HEK293 (cell line): Measurements from ENCODE around the gene FSCN2.

Source experiments
- CTCF ChIA-PET: fragments of 350-600 bp; formaldehyde crosslinking; extraction: SDS; loops from one replicate; lab custom pipeline; 2021; ENCODE audit warnings: antibody characterized with exemption; lab: Yijun Ruan, JAX
- POLR2A ChIA-PET: fragments of 300-600 bp; formaldehyde crosslinking; extraction: SDS; loops from one replicate; lab custom pipeline; 2020; ENCODE audit warnings: antibody characterized with exemption, inconsistent platforms; lab: Yijun Ruan, JAX
- H3K27ac ChIP-seq: fragments of 200-500 bp; sonication (Bioruptor generic); 2 replicates; pipeline ENCODE4 v1.5.1; 2014; ENCODE audit warnings: low read depth, low read length, control low read depth, inconsistent platforms; ENCODE audit errors: extremely low read depth
- H3K36me3 ChIP-seq, 2 experiments: fragments of 200-500 bp in 1 of 2; sonication (Bioruptor generic) in 1 of 2; 1 replicate in 1 of 2; 2 replicates in 1 of 2; pipeline ENCODE4 v1.5.1; 2014 to 2017; ENCODE audit warnings: inconsistent platforms in 2 of 2, low read length in 2 of 2; ENCODE audit not compliant: control insufficient read depth in 2 of 2, insufficient read depth in 1 of 2
- H3K4me1 ChIP-seq: fragments of 200-500 bp; sonication (Bioruptor generic); 2 replicates; pipeline ENCODE4 v1.5.1; 2014; ENCODE audit warnings: mild to moderate bottlenecking, low read length, inconsistent platforms; ENCODE audit not compliant: control insufficient read depth, insufficient read depth
- H3K4me3 ChIP-seq: 2 replicates; pipeline ENCODE4 v1.5.1; 2011; ENCODE audit warnings: low read depth, mild to moderate bottlenecking, control low read depth, low read length, moderate library complexity
- H3K9me3 ChIP-seq: fragments of 200-500 bp; sonication (Bioruptor generic); 2 replicates; pipeline ENCODE4 v1.5.1; 2014; ENCODE audit warnings: low read depth, low read length, inconsistent platforms; ENCODE audit not compliant: control insufficient read depth, insufficient read depth
- AEBP2 ChIP-seq: fragments of 450-650 bp; formaldehyde crosslinking; IDR thresholded peaks from 2 replicates; pipeline ENCODE4 v1.5.1; 2016; ENCODE audit warnings: missing biosample characterization, missing genetic modification characterization, borderline replicate concordance
- CTCF ChIP-seq: fragments of 450-650 bp; formaldehyde crosslinking; IDR thresholded peaks from 2 replicates; pipeline ENCODE4 v1.5.1; 2016; ENCODE audit warnings: missing biosample characterization, missing genetic modification characterization
- GLI4 ChIP-seq: fragments of 450-650 bp; formaldehyde crosslinking; IDR thresholded peaks from 2 replicates; pipeline ENCODE4 v1.5.1; 2016; ENCODE audit warnings: missing biosample characterization, missing genetic modification characterization
- GLIS2 ChIP-seq: fragments of 450-650 bp; formaldehyde crosslinking; IDR thresholded peaks from 2 replicates; pipeline ENCODE4 v1.5.1; 2016; ENCODE audit warnings: missing biosample characterization, missing genetic modification characterization
- IKZF3 ChIP-seq: fragments of 450-650 bp; IDR thresholded peaks from 2 replicates; pipeline ENCODE4 v1.5.0; 2018; ENCODE audit warnings: missing biosample characterization, mild to moderate bottlenecking, missing genetic modification characterization, moderate library complexity
- KLF10 ChIP-seq: fragments of 450-650 bp; IDR thresholded peaks from 2 replicates; pipeline ENCODE4 v1.5.1; 2018; ENCODE audit warnings: missing biosample characterization, mild to moderate bottlenecking, missing genetic modification characterization
- KLF9 ChIP-seq: fragments of 450-650 bp; formaldehyde crosslinking; IDR thresholded peaks from 2 replicates; pipeline ENCODE4 v1.5.1; 2016; ENCODE audit warnings: missing biosample characterization, missing genetic modification characterization, low read depth
- MYNN ChIP-seq: fragments of 450-650 bp; formaldehyde crosslinking; IDR thresholded peaks from 2 replicates; pipeline ENCODE4 v1.5.1; 2016; ENCODE audit warnings: missing biosample characterization, missing genetic modification characterization, borderline replicate concordance
- SCRT2 ChIP-seq: fragments of 450-650 bp; formaldehyde crosslinking; IDR thresholded peaks from 2 replicates; pipeline ENCODE4 v1.5.1; 2016; ENCODE audit warnings: missing biosample characterization, missing genetic modification characterization
- SP2 ChIP-seq: fragments of 450-650 bp; formaldehyde crosslinking; IDR thresholded peaks from 2 replicates; pipeline ENCODE4 v1.5.1; 2016; ENCODE audit warnings: missing biosample characterization, missing genetic modification characterization
- ZBTB1 ChIP-seq: fragments of 450-650 bp; formaldehyde crosslinking; IDR thresholded peaks from 2 replicates; pipeline ENCODE4 v1.5.1; 2016; ENCODE audit warnings: missing biosample characterization, missing genetic modification characterization
- ZBTB20 ChIP-seq: fragments of 450-650 bp; formaldehyde crosslinking; IDR thresholded peaks from 2 replicates; pipeline ENCODE4 v1.5.1; 2016; ENCODE audit warnings: missing biosample characterization, missing genetic modification characterization
- ZBTB7A ChIP-seq: fragments of 450-650 bp; formaldehyde crosslinking; IDR thresholded peaks from 2 replicates; pipeline ENCODE4 v1.5.1; 2016; ENCODE audit warnings: low read depth, missing biosample characterization, missing genetic modification characterization
- ZFP69B ChIP-seq: fragments of 450-650 bp; formaldehyde crosslinking; IDR thresholded peaks from 2 replicates; pipeline ENCODE4 v1.5.1; 2016; ENCODE audit warnings: missing biosample characterization, missing genetic modification characterization
- ZIC2 ChIP-seq: fragments of 450-650 bp; formaldehyde crosslinking; IDR thresholded peaks from 2 replicates; pipeline ENCODE4 v1.5.1; 2016; ENCODE audit warnings: missing biosample characterization, missing genetic modification characterization
- ZNF112 ChIP-seq: fragments of 450-650 bp; formaldehyde crosslinking; IDR thresholded peaks from 2 replicates; pipeline ENCODE4 v1.5.0; 2017; ENCODE audit warnings: missing biosample characterization, missing genetic modification characterization
- ZNF146 ChIP-seq: fragments of 450-650 bp; formaldehyde crosslinking; IDR thresholded peaks from 2 replicates; pipeline ENCODE4 v1.5.1; 2016; ENCODE audit warnings: missing biosample characterization, missing genetic modification characterization
- ZNF174 ChIP-seq: fragments of 450-650 bp; formaldehyde crosslinking; IDR thresholded peaks from 2 replicates; pipeline ENCODE4 v1.5.0; 2017; ENCODE audit warnings: missing biosample characterization, mild to moderate bottlenecking, missing genetic modification characterization
- ZNF221 ChIP-seq: fragments of 450-650 bp; formaldehyde crosslinking; IDR thresholded peaks from 2 replicates; pipeline ENCODE4 v1.5.1; 2017; ENCODE audit warnings: missing biosample characterization, missing genetic modification characterization, borderline replicate concordance
- ZNF391 ChIP-seq: fragments of 450-650 bp; formaldehyde crosslinking; IDR thresholded peaks from 2 replicates; pipeline ENCODE4 v1.5.1; 2016; ENCODE audit warnings: low read depth, missing biosample characterization, missing genetic modification characterization, borderline replicate concordance
- ZNF398 ChIP-seq: fragments of 450-650 bp; formaldehyde crosslinking; IDR thresholded peaks from 2 replicates; pipeline ENCODE4 v1.5.1; 2017; ENCODE audit warnings: missing biosample characterization, missing genetic modification characterization
- ZNF423 ChIP-seq: fragments of 450-650 bp; formaldehyde crosslinking; IDR thresholded peaks from 2 replicates; pipeline ENCODE4 v1.5.1; 2016; ENCODE audit warnings: missing biosample characterization, missing genetic modification characterization
- ZNF558 ChIP-seq: fragments of 450-650 bp; formaldehyde crosslinking; IDR thresholded peaks from 2 replicates; pipeline ENCODE4 v1.5.1; 2016; ENCODE audit warnings: missing biosample characterization, missing genetic modification characterization
- ZNF571 ChIP-seq: fragments of 450-650 bp; formaldehyde crosslinking; IDR thresholded peaks from 2 replicates; pipeline ENCODE4 v1.5.0; 2017; ENCODE audit warnings: missing biosample characterization, missing genetic modification characterization
- ZNF623 ChIP-seq: fragments of 450-650 bp; formaldehyde crosslinking; IDR thresholded peaks from 2 replicates; pipeline ENCODE4 v1.5.1; 2016; ENCODE audit warnings: missing biosample characterization, missing genetic modification characterization
- ZNF677 ChIP-seq: fragments of 450-650 bp; IDR thresholded peaks from 2 replicates; pipeline ENCODE4 v1.5.0; 2018; ENCODE audit warnings: missing biosample characterization, mild to moderate bottlenecking, missing genetic modification characterization, moderate library complexity
- ZNF701 ChIP-seq: fragments of 450-650 bp; formaldehyde crosslinking; IDR thresholded peaks from 2 replicates; pipeline ENCODE4 v1.5.1; 2016; ENCODE audit warnings: missing biosample characterization, missing genetic modification characterization
- ZNF777 ChIP-seq: fragments of 450-650 bp; formaldehyde crosslinking; IDR thresholded peaks from 2 replicates; pipeline ENCODE4 v1.5.1; 2017; ENCODE audit warnings: missing biosample characterization, missing genetic modification characterization, borderline replicate concordance
- ZNF785 ChIP-seq: fragments of 450-650 bp; formaldehyde crosslinking; IDR thresholded peaks from 2 replicates; pipeline ENCODE4 v1.5.1; 2016; ENCODE audit warnings: missing biosample characterization, missing genetic modification characterization

FSCN2 gene

DNA sequence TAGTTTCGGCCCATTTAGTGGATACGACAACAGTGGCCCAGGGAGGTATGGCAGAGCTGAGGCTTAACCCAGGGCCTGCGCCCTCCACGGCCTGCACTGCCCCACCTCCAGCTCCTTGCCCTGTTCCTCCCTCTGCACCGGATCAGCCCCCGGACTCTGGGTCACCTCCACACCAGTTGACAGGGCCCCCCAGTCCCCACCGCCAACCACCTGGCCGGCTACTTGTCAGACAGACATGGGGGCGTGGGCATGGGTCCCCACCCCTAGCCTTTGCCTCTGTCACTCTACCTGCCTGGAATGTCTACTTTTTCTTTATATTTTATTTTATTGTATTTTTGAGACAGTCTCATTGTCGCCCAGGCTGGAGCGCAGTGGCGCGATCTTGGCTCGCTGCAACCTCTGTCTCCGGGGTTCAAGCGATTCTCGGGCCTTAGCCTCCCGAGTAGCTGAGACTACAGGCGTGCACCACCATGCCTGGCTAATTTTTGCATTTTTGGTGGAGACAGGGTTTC, 12.6 kb upstream of the FSCN2 start (continued):
- TF ChIP-seq ZNF701 (tag by site-specific recombination) (no peak), ZNF623 (tag by site-specific recombination) (no peak), GLI4 (tag by site-specific recombination) (no peak), KLF9 (tag by site-specific recombination) (peak; percentile 7; the same call in 1 of the 2 replicates), ZNF785 (tag by site-specific recombination) (no peak), ZNF423 (tag by site-specific recombination) (no peak), CTCF (tag by site-specific recombination) (no peak), GLIS2 (tag by site-specific recombination) (0 out of 2 replicates have a peak, but pooled peaks have one; percentile 2), SP2 (0 out of 2 replicates have a peak, but pooled peaks have one; percentile 25), ZBTB20 (peak; percentile 44; the same call in 1 of the 2 replicates), MYNN (tag by site-specific recombination) (no peak), ZNF221 (no peak), ZNF571 (no peak)

DNA sequence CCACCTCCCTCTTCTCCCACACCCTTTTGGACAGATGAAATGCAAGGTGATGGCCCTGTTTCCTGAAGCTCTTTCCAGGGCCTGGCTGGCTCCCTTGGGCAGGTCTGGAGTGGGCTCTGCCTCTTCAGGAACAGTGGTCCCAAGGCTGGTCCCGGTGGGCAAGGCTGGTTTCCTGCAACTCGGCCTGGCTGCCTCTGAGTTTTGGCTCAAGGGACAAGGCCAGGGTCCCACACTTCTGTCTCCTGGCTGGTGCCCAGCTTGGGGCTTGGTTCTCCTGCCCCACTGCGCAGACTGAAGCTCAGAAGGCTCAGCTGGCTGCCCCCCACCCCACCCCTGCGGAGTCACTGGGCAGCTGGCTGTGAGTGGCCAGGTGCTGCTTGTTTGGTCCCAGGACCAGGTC, 11.7 kb upstream of the FSCN2 start:
- Histone ChIP-seq H3K4me1 (peaks cover 14% of the 10 kb centered on the region), H3K27ac (peak overlapping the region; percentile 100), H3K9me3 (no peaks in the 10 kb centered on the region), H3K4me3 (no peak overlapping the region), H3K36me3 (peaks cover 3 to 9% of the 10 kb centered on the region in 2 experiments; a peak in 1 of 3 replicates)
- POLR2A ChIA-PET, result interaction anchor here (0.8 to 9.9 kb wide), 8 partner anchors 9 to 221 kb away, joined by 3 to 85 read pairs (median 4); partner anchors contain the start of genes BAHCC1, CCDC137 and SLC38A10
- CTCF ChIA-PET, result interaction anchor here (0.6 to 1.1 kb wide), 6 partner anchors 21 to 262 kb away, joined by 3 to 6 read pairs (median 3); no protein-coding TSS in a partner anchor
- TF ChIP-seq IKZF3 (tag by site-specific recombination), result 0 out of 2 replicates have a peak, but pooled peaks have one; percentile 20
- TF ChIP-seq KLF9 (tag by site-specific recombination), result no peak
- TF ChIP-seq SCRT2 (tag by site-specific recombination), result no peak
- peak; percentile 17; the same call in 1 of the 2 replicates for TF ChIP-seq SP2
- TF ChIP-seq AEBP2 (tag by site-specific recombination), result no peak
- no peak for TF ChIP-seq ZIC2 (tag by site-specific recombination)

DNA sequence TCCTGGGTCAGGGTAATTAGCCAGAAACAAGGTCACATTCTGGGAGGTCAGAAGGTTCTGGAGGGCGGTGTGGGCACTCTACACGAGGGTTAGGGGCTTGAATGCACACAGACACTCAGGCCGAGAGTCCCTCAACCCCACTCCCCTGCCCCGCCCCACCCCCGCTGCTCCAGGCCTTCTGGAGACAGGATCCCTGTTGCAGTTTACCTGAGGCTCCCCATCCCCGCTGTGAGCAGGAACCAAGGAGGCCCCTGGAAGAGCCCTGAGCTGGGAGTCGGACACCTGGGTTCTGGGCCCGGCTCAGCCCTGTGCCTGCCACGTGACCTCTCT, 11.2 kb upstream of the FSCN2 start:
- Histone ChIP-seq H3K27ac (no peak overlapping the region), H3K4me3 (no peak overlapping the region), H3K9me3 (no peaks in the 10 kb centered on the region), H3K36me3 (peaks cover 0 to 4% of the 10 kb centered on the region in 2 experiments; a peak in 1 of 3 replicates), H3K4me1 (peaks cover 14% of the 10 kb centered on the region)
- POLR2A ChIA-PET, result interaction anchor here (1.0 to 9.9 kb wide), 6 partner anchors 9 to 123 kb away, joined by 3 to 85 read pairs (median 7); partner anchors contain the start of gene BAHCC1
- CTCF ChIA-PET, result interaction anchor here (0.7 to 1.1 kb wide), 5 partner anchors 21 to 262 kb away, joined by 3 to 6 read pairs (median 3); no protein-coding TSS in a partner anchor
- TF ChIP-seq ZNF391 (tag by site-specific recombination) (no peak), ZFP69B (no peak), ZNF558 (tag by site-specific recombination) (no peak), ZNF677 (tag by site-specific recombination) (no peak), IKZF3 (tag by site-specific recombination) (no peak), ZNF174 (tag by site-specific recombination) (no peak), ZNF398 (tag by site-specific recombination) (no peak), ZBTB1 (no peak), ZIC2 (tag by site-specific recombination) (no peak), ZNF777 (tag by site-specific recombination) (no peak), KLF10 (tag by site-specific recombination) (no peak), ZBTB7A (no peak), ZNF146 (tag by site-specific recombination) (no peak), ZNF112 (tag by site-specific recombination) (no peak)
